MCF 10A (cell line): ENCODE measurements around the gene HBEGF. TPM values are rescaled to one million over a fixed set of nuclear protein-coding genes. Genes with fewer than 3 reads are reported as not detected.

Experiments used
- BruUV-seq: library from RNA; stranded (reverse); fragments of 400-500 nt; replicated peaks from 2 replicates; lab custom pipeline; 2021; lab: Mats Ljungman, UMichigan
- CTCF ChIA-PET: fragments of 300-600 bp; sonication (Branson Sonifier 250); formaldehyde crosslinking; extraction: SDS; loops from one replicate; lab custom pipeline; 2021; ENCODE audit warnings: antibody characterized with exemption, inconsistent platforms; lab: Yijun Ruan, JAX
- POLR2A ChIA-PET: fragments of 300-600, 350-650 bp; sonication (Branson Sonifier 250); formaldehyde crosslinking; extraction: SDS; loops from one replicate; lab custom pipeline; 2020; ENCODE audit warnings: antibody characterized with exemption, inconsistent platforms; lab: Yijun Ruan, JAX
- DNase-seq: peaks from one replicate; pipeline ENCODE4 v3.0.0-alpha.2; 2018; ENCODE audit not compliant: unreplicated experiment
- H3K27ac Mint-ChIP-seq: one replicate; pipeline ENCODE4 v1.8.0; 2022; ENCODE audit warnings: mild to moderate bottlenecking, low read depth, mixed read lengths; ENCODE audit not compliant: unreplicated experiment
- H3K27me3 Mint-ChIP-seq: one replicate; pipeline ENCODE4 v1.8.0; 2022; ENCODE audit warnings: mixed read lengths; ENCODE audit not compliant: insufficient read depth, unreplicated experiment
- H3K36me3 Mint-ChIP-seq: one replicate; pipeline ENCODE4 v1.8.0; 2022; ENCODE audit warnings: mild to moderate bottlenecking, moderate library complexity, mixed read lengths; ENCODE audit not compliant: insufficient read depth, unreplicated experiment
- H3K4me1 Mint-ChIP-seq: one replicate; pipeline ENCODE4 v1.8.0; 2022; ENCODE audit warnings: mixed read lengths; ENCODE audit not compliant: insufficient read depth, unreplicated experiment
- H3K4me3 Mint-ChIP-seq: one replicate; pipeline ENCODE4 v1.8.0; 2022; ENCODE audit warnings: mild to moderate bottlenecking, moderate library complexity, mixed read lengths; ENCODE audit not compliant: unreplicated experiment
- H3K9me3 Mint-ChIP-seq: one replicate; pipeline ENCODE4 v1.8.0; 2022; ENCODE audit warnings: mixed read lengths; ENCODE audit not compliant: unreplicated experiment
- CTCF ChIP-seq: fragments of 200-600 bp; IDR thresholded peaks from one replicate; pipeline ENCODE4 v1.8.0; 2022; ENCODE audit warnings: antibody characterized with exemption, mild to moderate bottlenecking; ENCODE audit not compliant: unreplicated experiment
- intact Hi-C: fragments of 100-400 bp; cut with micrococcal nuclease; formaldehyde crosslinking; loops from 2 replicates; pipeline ENCODE4 v1.14.1; 2022
- total RNA-seq: library from RNA; stranded (reverse); gene quantifications from 2 replicates; pipeline ENCODE4 v1.2.3, GENCODE V29; 2022

The HBEGF gene
- total RNA-seq, 1 experiment from 2014 or later, result 55.7 TPM

GRCh38 chr5:140381972-140382371 lies 35.6 kb upstream of the HBEGF start:
- no peaks in the 10 kb centered on the region for H3K9me3 Mint-ChIP-seq
- CTCF ChIA-PET, result interaction anchor here (0.9 to 2.6 kb wide), 2 partner anchors 9 to 11 kb away, joined by 4 to 21 read pairs; no protein-coding TSS in a partner anchor

GRCh38 chr5:140381351-140381750 lies 34.9 kb upstream of the HBEGF start:
- Mint-ChIP-seq H3K27me3 (no peaks in the 10 kb centered on the region), H3K4me1 (peaks cover 5% of the 10 kb centered on the region), H3K27ac (no peak overlapping the region), H3K4me3 (no peak overlapping the region), H3K9me3 (no peaks in the 10 kb centered on the region), H3K36me3 (no peaks in the 10 kb centered on the region)
- BruUV-seq, result no TSS peak
- no peak for TF ChIP-seq CTCF
- ChIA-PET CTCF (interaction anchor here (0.7 to 2.6 kb wide), 5 partner anchors 8 to 340 kb away, joined by 3 to 21 read pairs (median 3); no protein-coding TSS in a partner anchor), POLR2A (interaction anchor here (1.2 kb wide), 1 partner anchor 8 kb away, joined by 3 read pairs; no protein-coding TSS in a partner anchor)
- no peak for DNase-seq
- intact Hi-C loops, result no loop called here

More at GRCh38 chr5:140381972-140382371, 35.6 kb upstream of the HBEGF start:
- POLR2A ChIA-PET, result interaction anchor here (0.7 to 1.2 kb wide), 4 partner anchors 9 to 386 kb away, joined by 3 to 4 read pairs (median 3); partner anchors contain the start of gene ANKHD1
- no TSS peak for BruUV-seq
- H3K4me1 Mint-ChIP-seq, result peaks cover 5% of the 10 kb centered on the region
- intact Hi-C loops, result no loop called here
- DNase-seq, result no peak
- no peaks in the 10 kb centered on the region for H3K27me3 Mint-ChIP-seq
- H3K4me3 Mint-ChIP-seq, result no peak overlapping the region
- no peak for TF ChIP-seq CTCF
- no peak overlapping the region for H3K27ac Mint-ChIP-seq
- no peaks in the 10 kb centered on the region for H3K36me3 Mint-ChIP-seq

- BruUV-seq, result no TSS peak
- Mint-ChIP-seq H3K27me3 (no peaks in the 10 kb centered on the region), H3K27ac (no peak overlapping the region), H3K4me3 (no peak overlapping the region), H3K4me1 (peaks cover 8% of the 10 kb centered on the region), H3K9me3 (no peaks in the 10 kb centered on the region), H3K36me3 (no peaks in the 10 kb centered on the region)
- ChIA-PET POLR2A (interaction anchor here (0.8 to 3.2 kb wide), 18 partner anchors 9 to 327 kb away, joined by 3 to 30 read pairs (median 4); partner anchors contain the start of genes ANKHD1, EIF4EBP3, HARS1 and HARS2), CTCF (interaction anchor here (0.5 to 5.7 kb wide), 73 partner anchors 9 to 673 kb away, joined by 3 to 66 read pairs (median 4); partner anchors contain the start of genes ANKHD1, EIF4EBP3, HBEGF and IK)
- peak; percentile 90 for DNase-seq
- intact Hi-C loops, result loop anchor here (1.0 to 5.0 kb wide), 3 partner anchors 181 to 669 kb away; partner anchors contain the start of gene TMCO6
- TF ChIP-seq CTCF, result peak; percentile 97
Measured at GRCh38 chr5:140372971-140373487, 26.6 kb upstream of the HBEGF start.
